GM21825 (cell line): ENCODE measurements around the gene SPHK1.

Experiments used
- ATAC-seq: cut with Tn5 transposase; IDR thresholded peaks from one replicate; pipeline ENCODE4 v1.9.1; 2021; ENCODE audit warnings: mild to moderate bottlenecking, moderate library complexity; ENCODE audit not compliant: unreplicated experiment

The SPHK1 gene

GRCh38 chr17:76383546-76384221, 725 bp upstream of the SPHK1 start:
- ATAC-seq: peak; percentile 7

- ATAC-seq: no peak
These were observed 830 bp downstream of the SPHK1 start for GRCh38 chr17:76384987-76385891.

GRCh38 chr17:76385892-76386786, 1.7 kb downstream of the SPHK1 start:
- no peak for ATAC-seq

GRCh38 chr17:76386966-76387765, 2.8 kb downstream of the SPHK1 start:
- ATAC-seq: no peak

GRCh38 chr17:76388966-76389888, 4.8 kb downstream of the SPHK1 start:
- no peak for ATAC-seq

GRCh38 chr17:76390003-76390421, 5.6 kb downstream of the SPHK1 start:
- no peak for ATAC-seq

- no peak for ATAC-seq
These were observed 6.8 kb downstream of the SPHK1 start for GRCh38 chr17:76391200-76391715.

- no peak for ATAC-seq
These were observed 9.8 kb downstream of the SPHK1 start for GRCh38 chr17:76394166-76394565.

GRCh38 chr17:76395980-76396379, 11.6 kb downstream of the SPHK1 start:
- no peak for ATAC-seq

- no peak for ATAC-seq
These were observed 12.8 kb downstream of the SPHK1 start for GRCh38 chr17:76397184-76397583.

GRCh38 chr17:76397687-76398522, 13.5 kb downstream of the SPHK1 start:
- no peak for ATAC-seq

- ATAC-seq: no peak
These were observed 14.2 kb downstream of the SPHK1 start for GRCh38 chr17:76398523-76399174.

GRCh38 chr17:76399175-76400172, 15.1 kb downstream of the SPHK1 start:
- ATAC-seq: no peak

GRCh38 chr17:76402711-76403110, 18.3 kb downstream of the SPHK1 start:
- no peak for ATAC-seq

- no peak for ATAC-seq
These were observed 19.8 kb downstream of the SPHK1 start for GRCh38 chr17:76404256-76404655.

GRCh38 chr17:76404976-76405563, 20.7 kb downstream of the SPHK1 start:
- no peak for ATAC-seq
